HG03045 (cell line): ENCODE results near the gene TOPBP1.
"Not testable (repeated sequence)": the region's sequence is repeated elsewhere in the genome, so short reads cannot be mapped to it uniquely, and the experiment has no call there.

Experiments
- ATAC-seq: cut with Tn5 transposase; IDR thresholded peaks from one replicate; pipeline ENCODE4 v1.9.1; 2021; ENCODE audit warnings: mild to moderate bottlenecking, moderate library complexity; ENCODE audit not compliant: unreplicated experiment

The TOPBP1 gene

GRCh38 chr3:133573629-133574194 lies 88.0 kb downstream of the TOPBP1 start, which contains the start of gene CDV3:
TSS of gene CDV3 (plus strand) at chr3:133573686. CDS start at chr3:133574045, 359 bp downstream.
- ATAC-seq, result peak; percentile 28

GRCh38 chr3:133573054-133573628 lies 88.6 kb downstream of the TOPBP1 start:
- ATAC-seq, result peak; percentile 74

- no peak for ATAC-seq
Measured at GRCh38 chr3:133572158-133573053, 89.3 kb downstream of the TOPBP1 start.

- ATAC-seq, result no peak
Measured at GRCh38 chr3:133570937-133571320, 90.8 kb downstream of the TOPBP1 start.

GRCh38 chr3:133570139-133570936 lies 91.4 kb downstream of the TOPBP1 start:
- no peak for ATAC-seq

GRCh38 chr3:133568294-133569014 lies 93.3 kb downstream of the TOPBP1 start:
- no peak for ATAC-seq

- no peak for ATAC-seq
Measured at GRCh38 chr3:133563816-133564215, 97.9 kb downstream of the TOPBP1 start.

GRCh38 chr3:133563186-133563591 lies 98.6 kb downstream of the TOPBP1 start:
- no peak for ATAC-seq

GRCh38 chr3:133562376-133562775 lies 99.4 kb downstream of the TOPBP1 start:
- ATAC-seq, result no peak

GRCh38 chr3:133561679-133562078 lies 100.1 kb downstream of the TOPBP1 start:
- no peak for ATAC-seq

GRCh38 chr3:133551589-133551988 lies 110.2 kb downstream of the TOPBP1 start:
- not testable (repeated sequence) for ATAC-seq
